ENCODE measurements around the gene SLC25A45.

The SLC25A45 gene

DNA sequence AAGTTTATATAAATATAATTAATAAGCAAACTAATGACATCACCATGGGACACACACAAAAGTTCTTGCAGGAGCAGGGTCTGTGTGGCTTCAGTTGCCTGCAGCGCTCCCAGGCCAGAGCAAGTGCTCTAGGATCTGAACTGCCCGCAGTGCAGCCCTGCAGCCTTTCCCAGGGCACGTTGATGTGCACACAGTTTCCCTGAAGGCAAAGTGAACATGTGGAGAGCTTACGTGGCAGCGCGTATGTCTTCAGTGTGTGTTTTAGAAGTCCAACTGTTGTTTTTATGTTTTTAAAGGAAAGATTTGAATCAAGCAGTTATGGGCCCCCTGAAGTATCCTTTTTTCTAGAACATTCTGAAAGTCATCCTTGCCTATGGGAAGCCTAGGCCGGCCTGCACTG lies 29.1 kb downstream of the SLC25A45 start:
- peaks cover 19% of the 10 kb centered on the region for H3K36me3 ChIP-seq (ENCODE audit: control insufficient read depth, insufficient read depth, low read length)
- no peak for DNase-seq (ENCODE audit: extremely low read depth, insufficient read length)
- no peaks in the 10 kb centered on the region for H3K27me3 ChIP-seq (replicated peaks; ENCODE audit: control insufficient read depth, insufficient read depth, low read length)
- no peak overlapping the region for H3K4me3 ChIP-seq (replicated peaks; ENCODE audit: low read depth, low read length)
- TF ChIP-seq, protein P1, sequence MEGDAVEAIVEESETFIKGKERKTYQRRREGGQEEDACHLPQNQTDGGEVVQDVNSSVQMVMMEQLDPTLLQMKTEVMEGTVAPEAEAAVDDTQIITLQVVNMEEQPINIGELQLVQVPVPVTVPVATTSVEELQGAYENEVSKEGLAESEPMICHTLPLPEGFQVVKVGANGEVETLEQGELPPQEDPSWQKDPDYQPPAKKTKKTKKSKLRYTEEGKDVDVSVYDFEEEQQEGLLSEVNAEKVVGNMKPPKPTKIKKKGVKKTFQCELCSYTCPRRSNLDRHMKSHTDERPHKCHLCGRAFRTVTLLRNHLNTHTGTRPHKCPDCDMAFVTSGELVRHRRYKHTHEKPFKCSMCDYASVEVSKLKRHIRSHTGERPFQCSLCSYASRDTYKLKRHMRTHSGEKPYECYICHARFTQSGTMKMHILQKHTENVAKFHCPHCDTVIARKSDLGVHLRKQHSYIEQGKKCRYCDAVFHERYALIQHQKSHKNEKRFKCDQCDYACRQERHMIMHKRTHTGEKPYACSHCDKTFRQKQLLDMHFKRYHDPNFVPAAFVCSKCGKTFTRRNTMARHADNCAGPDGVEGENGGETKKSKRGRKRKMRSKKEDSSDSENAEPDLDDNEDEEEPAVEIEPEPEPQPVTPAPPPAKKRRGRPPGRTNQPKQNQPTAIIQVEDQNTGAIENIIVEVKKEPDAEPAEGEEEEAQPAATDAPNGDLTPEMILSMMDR (IDR thresholded peaks at IDR 0.05; ENCODE audit: insufficient read depth, low read length, poor library complexity, severe bottlenecking): no peak

- peaks cover 21% of the 10 kb centered on the region for H3K36me3 ChIP-seq (ENCODE audit: control insufficient read depth, insufficient read depth, low read length)
- DNase-seq (ENCODE audit: extremely low read depth, insufficient read length): no peak
- H3K4me3 ChIP-seq (replicated peaks; ENCODE audit: low read depth, low read length): no peak overlapping the region
- no peaks in the 10 kb centered on the region for H3K27me3 ChIP-seq (replicated peaks; ENCODE audit: control insufficient read depth, insufficient read depth, low read length)
- TF ChIP-seq, protein P1 (IDR thresholded peaks at IDR 0.05; ENCODE audit: insufficient read depth, low read length, poor library complexity, severe bottlenecking): no peak
Observed at GRCh38 chr11:65352783-65353182, 29.7 kb downstream of the SLC25A45 start.

DNA sequence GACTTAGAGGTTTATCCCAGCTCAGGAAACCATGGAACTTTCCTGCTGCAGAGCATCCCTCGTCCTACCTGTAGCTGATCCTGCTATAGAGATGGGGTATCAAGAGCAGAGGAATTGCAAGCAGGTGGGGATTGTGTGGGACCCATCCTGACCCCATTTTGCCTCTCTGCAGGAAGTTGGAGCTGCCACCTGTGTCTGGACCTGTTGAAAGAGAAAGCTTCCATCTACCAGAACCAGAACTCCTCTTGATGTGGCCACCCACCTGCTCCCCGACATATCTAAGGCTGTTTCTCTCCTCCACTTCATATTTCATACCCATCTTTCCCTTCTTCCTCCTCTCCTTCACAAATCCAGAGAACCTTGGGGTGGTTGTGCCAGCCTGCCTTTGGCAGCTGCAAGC lies 30.9 kb downstream of the SLC25A45 start:
- TF ChIP-seq, protein P1 (IDR thresholded peaks at IDR 0.05; ENCODE audit: insufficient read depth, low read length, poor library complexity, severe bottlenecking): no peak
- no peaks in the 10 kb centered on the region for H3K27me3 ChIP-seq (replicated peaks; ENCODE audit: control insufficient read depth, insufficient read depth, low read length)
- DNase-seq (ENCODE audit: extremely low read depth, insufficient read length): no peak
- H3K36me3 ChIP-seq (ENCODE audit: control insufficient read depth, insufficient read depth, low read length): peaks cover 21% of the 10 kb centered on the region
- no peak overlapping the region for H3K4me3 ChIP-seq (replicated peaks; ENCODE audit: low read depth, low read length)

DNA sequence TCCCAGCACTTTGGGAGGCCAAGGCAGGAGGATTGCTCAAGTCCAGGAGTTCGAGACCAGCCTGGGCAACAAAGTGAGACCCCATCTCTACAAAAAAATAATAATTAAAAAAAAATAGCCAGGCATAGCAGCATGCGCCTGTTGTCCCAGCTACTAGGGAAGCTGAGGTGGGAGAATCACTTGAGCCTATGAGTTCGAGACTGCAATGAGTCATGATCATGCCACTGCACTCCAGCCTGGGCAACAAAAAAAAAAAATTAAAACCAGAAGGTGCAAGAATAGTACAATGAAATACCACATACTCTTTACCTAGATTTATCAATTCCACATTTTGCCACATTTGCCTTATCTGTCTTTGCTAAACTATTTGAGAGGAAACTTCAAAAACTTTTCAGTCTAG lies 40.6 kb downstream of the SLC25A45 start:
- Histone ChIP-seq H3K4me3 (replicated peaks; ENCODE audit: low read depth, low read length) (no peak overlapping the region), H3K27me3 (replicated peaks; ENCODE audit: control insufficient read depth, insufficient read depth, low read length) (no peaks in the 10 kb centered on the region), H3K36me3 (ENCODE audit: control insufficient read depth, insufficient read depth, low read length) (peaks cover 50% of the 10 kb centered on the region)
- no peak for DNase-seq (ENCODE audit: extremely low read depth, insufficient read length)
- TF ChIP-seq, protein P1 (IDR thresholded peaks at IDR 0.05; ENCODE audit: insufficient read depth, low read length, poor library complexity, severe bottlenecking): no peak

DNA sequence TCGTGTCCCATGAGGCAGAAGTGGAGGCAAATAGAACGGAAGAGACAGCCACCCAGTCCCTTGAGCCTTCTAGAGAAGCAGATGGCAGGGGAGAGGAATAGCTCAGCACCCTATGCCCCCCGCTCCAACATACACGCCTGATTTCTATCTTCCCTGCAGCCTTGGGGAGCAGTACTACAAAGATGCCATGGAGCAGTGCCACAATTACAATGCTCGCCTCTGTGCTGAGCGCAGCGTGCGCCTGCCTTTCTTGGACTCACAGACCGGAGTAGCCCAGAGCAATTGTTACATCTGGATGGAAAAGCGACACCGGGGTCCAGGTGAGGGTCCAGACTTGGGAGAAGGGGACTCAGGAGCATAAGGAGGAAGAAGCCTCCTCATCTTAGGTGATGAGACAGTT lies 42.2 kb downstream of the SLC25A45 start:
- H3K27me3 ChIP-seq (replicated peaks; ENCODE audit: control insufficient read depth, insufficient read depth, low read length): no peaks in the 10 kb centered on the region
- peaks cover 40% of the 10 kb centered on the region for H3K36me3 ChIP-seq (ENCODE audit: control insufficient read depth, insufficient read depth, low read length)
- DNase-seq (ENCODE audit: extremely low read depth, insufficient read length): no peak
- H3K4me3 ChIP-seq (replicated peaks; ENCODE audit: low read depth, low read length): no peak overlapping the region
- TF ChIP-seq, protein P1 (IDR thresholded peaks at IDR 0.05; ENCODE audit: insufficient read depth, low read length, poor library complexity, severe bottlenecking): no peak

- Histone ChIP-seq H3K4me3 (replicated peaks; ENCODE audit: low read depth, low read length) (no peak overlapping the region), H3K27me3 (replicated peaks; ENCODE audit: control insufficient read depth, insufficient read depth, low read length) (no peaks in the 10 kb centered on the region), H3K36me3 (ENCODE audit: control insufficient read depth, insufficient read depth, low read length) (peaks cover 26% of the 10 kb centered on the region)
- DNase-seq (ENCODE audit: extremely low read depth, insufficient read length): no peak
- TF ChIP-seq, protein P1 (IDR thresholded peaks at IDR 0.05; ENCODE audit: insufficient read depth, low read length, poor library complexity, severe bottlenecking): no peak
Observed at GRCh38 chr11:65338676-65339075, 43.8 kb downstream of the SLC25A45 start.

All from GM06990 (cell line).